BE2C (cell line): ENCODE data around the gene TSPAN18.

ENCODE experiments used
- DNase-seq: peaks from one replicate; pipeline ENCODE4 v3.0.0-alpha.2; 2020
- H3K27me3 ChIP-seq: fragments of 250-450 bp; sonication (Bioruptor Pico); 2 replicates; pipeline ENCODE4 v1.5.1; 2020; ENCODE audit warnings: mild to moderate bottlenecking
- H3K36me3 ChIP-seq: fragments of 250-450 bp; sonication (Bioruptor Pico); 2 replicates; pipeline ENCODE4 v1.5.1; 2020; ENCODE audit warnings: mild to moderate bottlenecking
- H3K4me1 ChIP-seq: fragments of 250-450 bp; sonication (Bioruptor Pico); 2 replicates; pipeline ENCODE4 v1.5.1; 2020
- H3K4me3 ChIP-seq: 2 replicates; pipeline ENCODE4 v1.5.1; 2011; ENCODE audit warnings: low read depth, low read length
- H3K9me3 ChIP-seq: fragments of 250-450 bp; sonication (Bioruptor Pico); 2 replicates; pipeline ENCODE4 v1.5.1; 2020
- CTCF ChIP-seq: IDR thresholded peaks from 2 replicates; pipeline ENCODE4 v1.5.1; 2012; ENCODE audit warnings: mild to moderate bottlenecking, low read depth, low read length

The TSPAN18 gene

GRCh38 chr11:44893308-44893822, 166.6 kb downstream of the TSPAN18 start:
- no peak overlapping the region for H3K4me3 ChIP-seq
- H3K4me1 ChIP-seq: peaks cover 18% of the 10 kb centered on the region
- H3K27me3 ChIP-seq: no peaks in the 10 kb centered on the region
- no peak for TF ChIP-seq CTCF
- DNase-seq: peak; percentile 74
- no peaks in the 10 kb centered on the region for H3K9me3 ChIP-seq
- no peaks in the 10 kb centered on the region for H3K36me3 ChIP-seq

- TF ChIP-seq CTCF: peak; percentile 79
- peak; percentile 86 for DNase-seq
- Histone ChIP-seq H3K27me3 (no peaks in the 10 kb centered on the region), H3K9me3 (no peaks in the 10 kb centered on the region), H3K36me3 (no peaks in the 10 kb centered on the region), H3K4me1 (peaks cover 18% of the 10 kb centered on the region), H3K4me3 (no peak overlapping the region)
Observed at GRCh38 chr11:44893846-44894617, 167.3 kb downstream of the TSPAN18 start.

GRCh38 chr11:44899959-44900358, 173.2 kb downstream of the TSPAN18 start:
- Histone ChIP-seq H3K4me3 (no peak overlapping the region), H3K9me3 (no peaks in the 10 kb centered on the region), H3K36me3 (no peaks in the 10 kb centered on the region), H3K27me3 (no peaks in the 10 kb centered on the region), H3K4me1 (no peaks in the 10 kb centered on the region)
- DNase-seq: peak; percentile 52
- no peak for TF ChIP-seq CTCF

- Histone ChIP-seq H3K4me1 (no peaks in the 10 kb centered on the region), H3K4me3 (no peak overlapping the region)
- no peak for TF ChIP-seq CTCF
Observed at GRCh38 chr11:44901120-44901633, 174.4 kb downstream of the TSPAN18 start.

GRCh38 chr11:44901786-44902185, 175.0 kb downstream of the TSPAN18 start:
- Histone ChIP-seq H3K27me3 (no peaks in the 10 kb centered on the region), H3K9me3 (no peaks in the 10 kb centered on the region), H3K4me1 (no peaks in the 10 kb centered on the region), H3K36me3 (no peaks in the 10 kb centered on the region), H3K4me3 (no peak overlapping the region)
- no peak for DNase-seq
- no peak for TF ChIP-seq CTCF

More at GRCh38 chr11:44901120-44901633, 174.4 kb downstream of the TSPAN18 start:
- DNase-seq: no peak
- no peaks in the 10 kb centered on the region for H3K36me3 ChIP-seq
- no peaks in the 10 kb centered on the region for H3K9me3 ChIP-seq
- H3K27me3 ChIP-seq: no peaks in the 10 kb centered on the region

GRCh38 chr11:44903035-44903434, 176.3 kb downstream of the TSPAN18 start:
- Histone ChIP-seq H3K36me3 (no peaks in the 10 kb centered on the region), H3K4me1 (no peaks in the 10 kb centered on the region), H3K27me3 (no peaks in the 10 kb centered on the region), H3K9me3 (no peaks in the 10 kb centered on the region), H3K4me3 (no peak overlapping the region)
- DNase-seq: no peak
- TF ChIP-seq CTCF: no peak
